Measurements from ENCODE around the gene FKBP4. TPM values are rescaled to one million over a fixed set of nuclear protein-coding genes. Genes with fewer than 3 reads are reported as not detected.

Gene FKBP4
- total and polyA plus RNA-seq, 9 of the 15 experiments (the other 6 are each of a cell fraction or from before 2014, with no cell fraction given), result 16.3 to 154 (median 90.1) TPM

DNA sequence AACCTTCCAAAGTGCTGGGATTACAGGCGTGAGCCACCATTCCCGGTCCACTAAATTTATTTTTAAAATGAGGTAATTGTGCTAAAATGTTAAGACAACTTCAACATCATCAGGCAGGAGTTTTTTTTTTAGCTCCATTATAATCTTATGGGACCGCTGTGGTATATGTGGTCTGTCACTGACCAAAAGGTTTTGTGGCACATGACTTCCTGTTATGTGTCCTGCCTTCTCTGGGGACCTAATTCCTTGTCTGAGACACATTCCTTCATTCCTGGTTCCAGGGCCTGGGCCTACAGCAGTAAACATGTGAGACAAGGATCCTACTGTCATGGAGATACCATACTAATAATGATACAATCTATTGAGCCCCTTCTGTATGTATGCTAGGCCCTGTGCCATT, 57.2 kb downstream of the FKBP4 start (continued):
- TF ChIP-seq, protein P1, sequence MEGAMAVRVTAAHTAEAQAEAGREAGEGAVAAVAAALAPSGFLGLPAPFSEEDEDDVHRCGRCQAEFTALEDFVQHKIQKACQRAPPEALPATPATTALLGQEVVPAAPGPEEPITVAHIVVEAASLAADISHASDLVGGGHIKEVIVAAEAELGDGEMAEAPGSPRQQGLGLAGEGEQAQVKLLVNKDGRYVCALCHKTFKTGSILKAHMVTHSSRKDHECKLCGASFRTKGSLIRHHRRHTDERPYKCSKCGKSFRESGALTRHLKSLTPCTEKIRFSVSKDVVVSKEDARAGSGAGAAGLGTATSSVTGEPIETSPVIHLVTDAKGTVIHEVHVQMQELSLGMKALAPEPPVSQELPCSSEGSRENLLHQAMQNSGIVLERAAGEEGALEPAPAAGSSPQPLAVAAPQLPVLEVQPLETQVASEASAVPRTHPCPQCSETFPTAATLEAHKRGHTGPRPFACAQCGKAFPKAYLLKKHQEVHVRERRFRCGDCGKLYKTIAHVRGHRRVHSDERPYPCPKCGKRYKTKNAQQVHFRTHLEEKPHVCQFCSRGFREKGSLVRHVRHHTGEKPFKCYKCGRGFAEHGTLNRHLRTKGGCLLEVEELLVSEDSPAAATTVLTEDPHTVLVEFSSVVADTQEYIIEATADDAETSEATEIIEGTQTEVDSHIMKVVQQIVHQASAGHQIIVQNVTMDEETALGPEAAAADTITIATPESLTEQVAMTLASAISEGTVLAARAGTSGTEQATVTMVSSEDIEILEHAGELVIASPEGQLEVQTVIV (CRISPR knock-in tag; IDR thresholded peaks at IDR 0.05; ENCODE audit: borderline replicate concordance), result no peak
- TF ChIP-seq HSF4 (CRISPR knock-in tag; IDR thresholded peaks at IDR 0.05; ENCODE audit: borderline replicate concordance), result no peak
- TF ChIP-seq, protein P2, sequence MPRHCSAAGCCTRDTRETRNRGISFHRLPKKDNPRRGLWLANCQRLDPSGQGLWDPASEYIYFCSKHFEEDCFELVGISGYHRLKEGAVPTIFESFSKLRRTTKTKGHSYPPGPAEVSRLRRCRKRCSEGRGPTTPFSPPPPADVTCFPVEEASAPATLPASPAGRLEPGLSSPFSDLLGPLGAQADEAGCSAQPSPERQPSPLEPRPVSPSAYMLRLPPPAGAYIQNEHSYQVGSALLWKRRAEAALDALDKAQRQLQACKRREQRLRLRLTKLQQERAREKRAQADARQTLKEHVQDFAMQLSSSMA (CRISPR knock-in tag; IDR thresholded peaks at IDR 0.05), result no peak
- no peak for TF ChIP-seq ETS2 (tag; IDR thresholded peaks at IDR 0.05; ENCODE audit: borderline replicate concordance, poor library complexity, severe bottlenecking)
- TF ChIP-seq THRAP3 (IDR thresholded peaks at IDR 0.05; ENCODE audit: borderline replicate concordance), result no peak
- no peak for TF ChIP-seq PCBP1 (IDR thresholded peaks at IDR 0.05; ENCODE audit: low read depth, low read length, poor library complexity, severe bottlenecking)
- TF ChIP-seq TFAM (CRISPR knock-in tag; conservative IDR thresholded peaks at IDR 0.05), result no peak
- TF ChIP-seq, protein P3, sequence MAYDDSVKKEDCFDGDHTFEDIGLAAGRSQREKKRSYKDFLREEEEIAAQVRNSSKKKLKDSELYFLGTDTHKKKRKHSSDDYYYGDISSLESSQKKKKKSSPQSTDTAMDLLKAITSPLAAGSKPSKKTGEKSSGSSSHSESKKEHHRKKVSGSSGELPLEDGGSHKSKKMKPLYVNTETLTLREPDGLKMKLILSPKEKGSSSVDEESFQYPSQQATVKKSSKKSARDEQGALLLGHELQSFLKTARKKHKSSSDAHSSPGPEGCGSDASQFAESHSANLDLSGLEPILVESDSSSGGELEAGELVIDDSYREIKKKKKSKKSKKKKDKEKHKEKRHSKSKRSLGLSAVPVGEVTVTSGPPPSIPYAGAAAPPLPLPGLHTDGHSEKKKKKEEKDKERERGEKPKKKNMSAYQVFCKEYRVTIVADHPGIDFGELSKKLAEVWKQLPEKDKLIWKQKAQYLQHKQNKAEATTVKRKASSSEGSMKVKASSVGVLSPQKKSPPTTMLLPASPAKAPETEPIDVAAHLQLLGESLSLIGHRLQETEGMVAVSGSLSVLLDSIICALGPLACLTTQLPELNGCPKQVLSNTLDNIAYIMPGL (CRISPR knock-in tag; IDR thresholded peaks at IDR 0.05), result no peak
